HG02623 (cell line): ENCODE results near the gene MYO5A.
A peak's percentile ranks its signal among the peaks of the same experiment; 100 is the strongest.

Source experiments
- ATAC-seq: cut with Tn5 transposase; IDR thresholded peaks from one replicate; pipeline ENCODE4 v1.9.1; 2021; ENCODE audit warnings: moderate library complexity; ENCODE audit not compliant: unreplicated experiment

The MYO5A gene

GRCh38 chr15:52378746-52379394 is 149.8 kb downstream of the MYO5A start:
- peak; percentile 48 for ATAC-seq

GRCh38 chr15:52370010-52370409 is 158.7 kb downstream of the MYO5A start:
- ATAC-seq, result no peak

GRCh38 chr15:52369455-52369854 is 159.2 kb downstream of the MYO5A start:
- no peak for ATAC-seq

- no peak for ATAC-seq
These were observed 159.7 kb downstream of the MYO5A start for GRCh38 chr15:52369030-52369429.

GRCh38 chr15:52368402-52368801 is 160.3 kb downstream of the MYO5A start:
- ATAC-seq, result no peak

- ATAC-seq, result no peak
These were observed 166.2 kb downstream of the MYO5A start for GRCh38 chr15:52362497-52362896.

- ATAC-seq, result no peak
These were observed 166.6 kb downstream of the MYO5A start for GRCh38 chr15:52361975-52362494.

- ATAC-seq, result no peak
These were observed 167.2 kb downstream of the MYO5A start for GRCh38 chr15:52361494-52361893.

GRCh38 chr15:52360229-52361203 is 168.2 kb downstream of the MYO5A start:
- ATAC-seq, result no peak

GRCh38 chr15:52359722-52360121 is 169.0 kb downstream of the MYO5A start:
- ATAC-seq, result no peak

- ATAC-seq, result no peak
These were observed 170.7 kb downstream of the MYO5A start for GRCh38 chr15:52357949-52358348.

GRCh38 chr15:52352086-52352485 is 176.6 kb downstream of the MYO5A start:
- ATAC-seq, result no peak

- ATAC-seq, result no peak
These were observed 177.3 kb downstream of the MYO5A start for GRCh38 chr15:52351206-52351908.

GRCh38 chr15:52350423-52350822 is 178.3 kb downstream of the MYO5A start:
- no peak for ATAC-seq

GRCh38 chr15:52349052-52349700 is 179.5 kb downstream of the MYO5A start:
- ATAC-seq, result no peak

- no peak for ATAC-seq
These were observed 180.5 kb downstream of the MYO5A start for GRCh38 chr15:52348056-52348745.

GRCh38 chr15:52344592-52344991 is 184.1 kb downstream of the MYO5A start:
- ATAC-seq, result no peak

GRCh38 chr15:52343831-52344230 is 184.8 kb downstream of the MYO5A start:
- ATAC-seq, result no peak

GRCh38 chr15:52340093-52340492 is 188.6 kb downstream of the MYO5A start:
- no peak for ATAC-seq

- ATAC-seq, result no peak
These were observed 189.8 kb downstream of the MYO5A start for GRCh38 chr15:52338891-52339290.
